Spleen (tissue), 11 donors: Measurements from ENCODE around the gene CHERP. TPM values are rescaled to one million over a fixed set of nuclear protein-coding genes. Genes with fewer than 3 reads are reported as not detected.
A peak's percentile ranks its signal among the peaks of the same experiment; 100 is the strongest.

Experiments
- DNase-seq: peaks from one replicate; pipeline ENCODE4 v3.0.0-alpha.2; 2020
- H3K27ac ChIP-seq, 8 donors: fragments of 200-600 bp; sonication (generic) in 7 of 8; 1 replicate in 4 of 8; 2 replicates in 4 of 8; pipeline versions ENCODE4 v1.5.0 to v1.8.0; 2016 to 2021; ENCODE audit warnings: inconsistent platforms in 4 of 8, mild to moderate bottlenecking in 4 of 8, moderate library complexity in 1 of 8
- H3K27me3 ChIP-seq, 7 donors: fragments of 200-600 bp; sonication (generic) in 6 of 7; replicated peaks in 1 of 7; 1 replicate in 4 of 7; 2 replicates in 3 of 7; pipeline versions ENCODE4 v1.5.0 to v1.8.0; 2016 to 2021; ENCODE audit warnings: inconsistent platforms in 3 of 7, mild to moderate bottlenecking in 1 of 7
- H3K36me3 ChIP-seq, 6 donors: fragments of 200-600 bp; sonication (generic) in 5 of 6; 1 replicate in 4 of 6; 2 replicates in 2 of 6; pipeline versions ENCODE4 v1.5.0 to v1.8.0; 2016 to 2021; ENCODE audit warnings: inconsistent platforms in 2 of 6
- H3K4me1 ChIP-seq, 6 donors: fragments of 200-600 bp; sonication (generic) in 5 of 6; 1 replicate in 3 of 6; 2 replicates in 3 of 6; pipeline versions ENCODE4 v1.5.0 to v1.8.0; 2016 to 2021; ENCODE audit warnings: inconsistent platforms in 3 of 6
- H3K4me3 ChIP-seq, 8 donors: fragments of 200-600 bp; sonication (generic) in 7 of 8; 1 replicate in 4 of 8; 2 replicates in 4 of 8; pipeline versions ENCODE4 v1.5.0 to v1.8.0; 2016 to 2021; ENCODE audit warnings: inconsistent platforms in 4 of 8, mild to moderate bottlenecking in 4 of 8, moderate library complexity in 2 of 8
- H3K9me3 ChIP-seq, 8 donors: fragments of 200-600 bp; sonication (generic) in 7 of 8; 1 replicate in 4 of 8; 2 replicates in 4 of 8; pipeline versions ENCODE4 v1.5.0 to v1.8.0; 2016 to 2021; ENCODE audit warnings: inconsistent platforms in 4 of 8
- CTCF ChIP-seq, 11 experiments: fragments of 200-600 bp in 7 of 11; fragments of 450-650 bp in 4 of 11; sonication (generic) in 4 of 11; IDR thresholded peaks in 8 of 11; conservative IDR thresholded peaks in 3 of 11; 1 replicate in 7 of 11; 2 replicates in 4 of 11; pipeline versions ENCODE4 v1.4.0 to v1.8.0; 2016 to 2021; ENCODE audit warnings: antibody characterized with exemption in 11 of 11, inconsistent platforms in 4 of 11, mild to moderate bottlenecking in 1 of 11
- POLR2A ChIP-seq, 3 donors: fragments of 450-650 bp; IDR thresholded peaks; one replicate each; pipeline ENCODE4 v1.5.1; 2017; ENCODE audit warnings: antibody characterized with exemption in 3 of 3, mild to moderate bottlenecking in 1 of 3
- POLR2AphosphoS5 ChIP-seq, 3 donors: sonication (generic); formaldehyde crosslinking; IDR thresholded peaks; one replicate each; pipeline ENCODE4 v1.5.1; 2017; ENCODE audit warnings: antibody characterized with exemption in 3 of 3
- WGBS, 5 donors: extraction: QIAGEN DNeasy Blood & Tissue Kit in 3 of 5; methylation state at CpG; one replicate each; pipeline versions ENCODE4 v1.1.5 to v1.1.7; 2013 to 2018; 5-methylcytosine and 5-hydroxymethylcytosine counted together
- intact Hi-C: fragments of 100-400 bp; cut with DNase I; formaldehyde crosslinking; loops from one replicate; pipeline ENCODE4 v1.15.0; 2023; ENCODE audit warnings: low total_unique reads
- polyA plus RNA-seq, 3 donors: library from polyadenylated mRNA; stranded (reverse); fragments of 200-250 nt; gene quantifications; one replicate each; pipeline ENCODE4 v1.2.1, GENCODE V29; 2013
- total RNA-seq, 7 donors: library from RNA; depleted of rRNA in 3 of 7; stranded (reverse); fragments of >200 nt in 3 of 7; fragmentation: NEBNext Ultra II Directional in 4 of 7; extraction: Animal tissue kit (Norgen Biotek cat#: 25700) in 4 of 7; gene quantifications; one replicate each; pipeline versions ENCODE4 v1.1.0 to v1.2.1, GENCODE V29; 2016 to 2021
- donor health status: healthy with polysubstance abuse.
- donor health status: DM: no; HTN: no; CAD: no; lungs with moderate emphysema.
- donor health status: DM: no; HTN: no; CAD: no.
- donor health status: Bipolar disorder and iron deficiency.
- donor health status: healthy.
- donor health status: DM: no; HTN: no; CAD: no.
- donor health status: DM: yes; HTN: yes; CAD: no.

Gene CHERP
- total and polyA plus RNA-seq, 10 donors: 14.3 to 55.6 (median 27.4) TPM

- peak overlapping the region in 6 of 8 donors; percentile 67 to 95 (median 94) for H3K27ac ChIP-seq
- WGBS, 5 donors: 0 to 19% (median 9%) methylated on average over 1 to 6 of the region's 6 CpGs
- no peaks in the 10 kb centered on the region for H3K9me3 ChIP-seq
- intact Hi-C loops: no loop called here
- peaks cover 0 to 71% (median 39%) of the 10 kb centered on the region in 6 donors for H3K36me3 ChIP-seq
- H3K4me1 ChIP-seq: peaks cover 24 to 77% (median 56%) of the 10 kb centered on the region in 6 donors
- H3K4me3 ChIP-seq: peak overlapping the region; percentile 78 to 97 (median 90)
- no peaks in the 10 kb centered on the region for H3K27me3 ChIP-seq
- no peak for TF ChIP-seq POLR2A (IDR thresholded peaks at IDR 0.05)
- no peak for TF ChIP-seq POLR2AphosphoS5 (IDR thresholded peaks at IDR 0.05)
- TF ChIP-seq CTCF (IDR thresholded peaks at IDR 0.05 in 8 of 11, conservative IDR thresholded peaks at IDR 0.05 in 3 of 11): no peak
- DNase-seq: no peak
Measured at GRCh38 chr19:16571283-16571682, 29.0 kb upstream of the CHERP start.

- Histone ChIP-seq H3K27ac (no peak overlapping the region), H3K4me1 (peaks cover 27 to 75% (median 52%) of the 10 kb centered on the region in 6 donors), H3K9me3 (no peaks in the 10 kb centered on the region), H3K36me3 (peaks cover 0 to 71% (median 34%) of the 10 kb centered on the region in 6 donors), H3K4me3 (no peak overlapping the region), H3K27me3 (no peaks in the 10 kb centered on the region)
- no peak for TF ChIP-seq CTCF (IDR thresholded peaks at IDR 0.05 in 8 of 11, conservative IDR thresholded peaks at IDR 0.05 in 3 of 11)
- TF ChIP-seq POLR2A (IDR thresholded peaks at IDR 0.05): no peak
- DNase-seq: no peak
- intact Hi-C loops: no loop called here
- 93 to 95% (median 94%) methylated on average over 17 of the region's 17 CpGs for WGBS, 5 donors
Measured at GRCh38 chr19:16569609-16570320, 27.5 kb upstream of the CHERP start.

GRCh38 chr19:16566702-16567101 is 24.5 kb upstream of the CHERP start:
- H3K27ac ChIP-seq: peak overlapping the region; percentile 38 to 86 (median 70)
- intact Hi-C loops: no loop called here
- peaks cover 0 to 89% (median 60%) of the 10 kb centered on the region in 6 donors for H3K36me3 ChIP-seq
- no peak overlapping the region for H3K4me3 ChIP-seq
- no peaks in the 10 kb centered on the region for H3K9me3 ChIP-seq
- WGBS, 5 donors: 89 to 96% (median 93%) methylated on average over 5 of the region's 5 CpGs
- TF ChIP-seq CTCF (IDR thresholded peaks at IDR 0.05 in 8 of 11, conservative IDR thresholded peaks at IDR 0.05 in 3 of 11): no peak
- no peak for TF ChIP-seq POLR2AphosphoS5 (IDR thresholded peaks at IDR 0.05)
- TF ChIP-seq POLR2A (IDR thresholded peaks at IDR 0.05): no peak
- no peaks in the 10 kb centered on the region for H3K27me3 ChIP-seq
- peaks cover 13 to 49% (median 30%) of the 10 kb centered on the region in 6 donors for H3K4me1 ChIP-seq
- DNase-seq: no peak

- TF ChIP-seq POLR2A (IDR thresholded peaks at IDR 0.05) (no peak), POLR2AphosphoS5 (IDR thresholded peaks at IDR 0.05) (peak in 2 of 3 donors; percentile 54 to 90), CTCF (IDR thresholded peaks at IDR 0.05 in 8 of 11, conservative IDR thresholded peaks at IDR 0.05 in 3 of 11) (no peak)
- intact Hi-C loops: no loop called here
- no peaks in the 10 kb centered on the region for H3K27me3 ChIP-seq
- peaks cover 0 to 95% (median 65%) of the 10 kb centered on the region in 6 donors for H3K36me3 ChIP-seq
- H3K27ac ChIP-seq: peak overlapping the region; percentile 38 to 86 (median 70)
- WGBS, 5 donors: 13 to 51% (median 25%) methylated on average over 10 of the region's 10 CpGs
- peak; percentile 90 for DNase-seq
- H3K4me1 ChIP-seq: peaks cover 7 to 44% (median 24%) of the 10 kb centered on the region in 6 donors
- peak overlapping the region in 1 of 8 donors; percentile 7 for H3K4me3 ChIP-seq
- H3K9me3 ChIP-seq: no peaks in the 10 kb centered on the region
Measured at GRCh38 chr19:16566161-16566560, 23.9 kb upstream of the CHERP start.
